ENCODE results near the gene SLC39A12.

- TF ChIP-seq CTCF (IDR thresholded peaks at IDR 0.05) (no peak), POLR2AphosphoS5 (IDR thresholded peaks at IDR 0.05) (no peak)
Measured at GRCh38 chr10:17954861-17955260, 3.1 kb downstream of the SLC39A12 start.

All from breast epithelium (tissue), 3 donors.